HG03432 (cell line): Measurements from ENCODE around the gene MAML2.

Source experiments
- ATAC-seq: cut with Tn5 transposase; IDR thresholded peaks from one replicate; pipeline ENCODE4 v1.9.1; 2021; ENCODE audit warnings: mild to moderate bottlenecking, moderate library complexity; ENCODE audit not compliant: unreplicated experiment

Gene MAML2

GRCh38 chr11:96339706-96340554 is 3.1 kb downstream of the MAML2 start:
- ATAC-seq = no peak

GRCh38 chr11:96338910-96339705 is 3.9 kb downstream of the MAML2 start:
- ATAC-seq = peak; percentile 41

GRCh38 chr11:96337541-96338431 is 5.2 kb downstream of the MAML2 start:
- peak; percentile 35 for ATAC-seq

GRCh38 chr11:96335388-96335787 is 7.6 kb downstream of the MAML2 start:
- no peak for ATAC-seq

- ATAC-seq = no peak
These were observed 8.8 kb downstream of the MAML2 start for GRCh38 chr11:96334219-96334618.

GRCh38 chr11:96333191-96333719 is 9.7 kb downstream of the MAML2 start:
- no peak for ATAC-seq

- no peak for ATAC-seq
These were observed 10.7 kb downstream of the MAML2 start for GRCh38 chr11:96332126-96332771.

- ATAC-seq = no peak
These were observed 11.3 kb downstream of the MAML2 start for GRCh38 chr11:96331699-96332116.

GRCh38 chr11:96330511-96330859 is 12.5 kb downstream of the MAML2 start:
- no peak for ATAC-seq

- no peak for ATAC-seq
These were observed 13.0 kb downstream of the MAML2 start for GRCh38 chr11:96329855-96330510.

GRCh38 chr11:96329419-96329818 is 13.6 kb downstream of the MAML2 start:
- ATAC-seq = no peak

- no peak for ATAC-seq
These were observed 14.5 kb downstream of the MAML2 start for GRCh38 chr11:96328395-96329010.

GRCh38 chr11:96326959-96327358 is 16.0 kb downstream of the MAML2 start:
- ATAC-seq = no peak

GRCh38 chr11:96324912-96325311 is 18.1 kb downstream of the MAML2 start:
- no peak for ATAC-seq

- no peak for ATAC-seq
These were observed 19.4 kb downstream of the MAML2 start for GRCh38 chr11:96323642-96323985.

- ATAC-seq = no peak
These were observed 20.0 kb downstream of the MAML2 start for GRCh38 chr11:96322775-96323641.

- no peak for ATAC-seq
These were observed 21.9 kb downstream of the MAML2 start for GRCh38 chr11:96321091-96321490.

- no peak for ATAC-seq
These were observed 22.9 kb downstream of the MAML2 start for GRCh38 chr11:96319898-96320656.
